Smooth muscle cell (in vitro differentiated cells): ENCODE data around the gene HOXB5. TPM values are rescaled to one million over a fixed set of nuclear protein-coding genes. Genes with fewer than 3 reads are reported as not detected.

Experiments used
- DNase-seq: peaks from one replicate; lab custom pipeline; 2025; ENCODE audit not compliant: unreplicated experiment; lab: John Stamatoyannopoulos, UW
- H2AFZ ChIP-seq: fragments of 200-600 bp; sonication (generic); 2 replicates; pipeline ENCODE4 v1.6.0; 2016; ENCODE audit warnings: antibody characterized with exemption, low read depth, mild to moderate bottlenecking
- H3F3A ChIP-seq: fragments of 200-600 bp; sonication (generic); 2 replicates; pipeline ENCODE4 v1.6.0; 2017; ENCODE audit warnings: antibody characterized with exemption, low read depth
- H3K27ac ChIP-seq: fragments of 200-600 bp; sonication (generic); 2 replicates; pipeline ENCODE4 v1.5.1; 2016; ENCODE audit warnings: low read depth, mild to moderate bottlenecking
- H3K27me3 ChIP-seq: fragments of 200-600 bp; sonication (generic); 2 replicates; pipeline ENCODE4 v1.6.1; 2016; ENCODE audit warnings: low read depth, mild to moderate bottlenecking
- H3K36me3 ChIP-seq: fragments of 200-600 bp; sonication (generic); 2 replicates; pipeline ENCODE4 v1.5.1; 2016; ENCODE audit warnings: low read depth
- H3K4me1 ChIP-seq: fragments of 200-600 bp; sonication (generic); 2 replicates; pipeline ENCODE4 v1.5.1; 2016; ENCODE audit warnings: low read depth
- H3K4me2 ChIP-seq: fragments of 200-600 bp; sonication (generic); 2 replicates; pipeline ENCODE4 v1.6.0; 2016; ENCODE audit warnings: mild to moderate bottlenecking
- H3K4me3 ChIP-seq: fragments of 200-600 bp; sonication (generic); 2 replicates; pipeline ENCODE4 v1.5.1; 2016; ENCODE audit warnings: mild to moderate bottlenecking
- H3K79me2 ChIP-seq: fragments of 200-600 bp; sonication (generic); 2 replicates; pipeline ENCODE4 v1.6.0; 2016; ENCODE audit warnings: low read depth, mild to moderate bottlenecking
- H3K9ac ChIP-seq: fragments of 200-600 bp; sonication (generic); 2 replicates; pipeline ENCODE4 v1.6.0; 2016; ENCODE audit warnings: low read depth
- H3K9me3 ChIP-seq: fragments of 200-600 bp; sonication (generic); replicated peaks from 2 replicates; pipeline ENCODE4 v1.5.1; 2016; ENCODE audit warnings: low read depth
- H4K20me1 ChIP-seq: fragments of 200-600 bp; sonication (generic); 2 replicates; pipeline ENCODE4 v1.6.0; 2016; ENCODE audit warnings: low read depth
- WGBS: methylation state at CpG from one replicate; pipeline ENCODE4 v1.1.7; 2016; ENCODE audit warnings: low lambda C conversion rate; 5-methylcytosine and 5-hydroxymethylcytosine counted together
- polyA plus RNA-seq: library from polyadenylated mRNA; unstranded; fragments of >200 nt; fragmentation: Nextera tagmentation; extraction: Ambion mirVana; gene quantifications from 2 replicates; pipeline ENCODE4 v1.2.1, GENCODE V29; 2016
- total RNA-seq: library from RNA; depleted of rRNA; stranded (reverse); fragments of >200 nt; gene quantifications from 2 replicates; pipeline ENCODE4 v1.2.3, GENCODE V29; 2014
- TF ChIP-seq, protein P1 (sequence below): fragments of 200-600 bp; sonication (generic); IDR thresholded peaks from 2 replicates; pipeline ENCODE4 v1.5.1; 2017; ENCODE audit warnings: borderline replicate concordance, mild to moderate bottlenecking, antibody characterized with exemption; ENCODE audit not compliant: insufficient read depth, poor library complexity, severe bottlenecking

Gene HOXB5
- total and polyA plus RNA-seq, 2 experiments from 2014 or later, result 0.49 to 1.8 TPM

DNA sequence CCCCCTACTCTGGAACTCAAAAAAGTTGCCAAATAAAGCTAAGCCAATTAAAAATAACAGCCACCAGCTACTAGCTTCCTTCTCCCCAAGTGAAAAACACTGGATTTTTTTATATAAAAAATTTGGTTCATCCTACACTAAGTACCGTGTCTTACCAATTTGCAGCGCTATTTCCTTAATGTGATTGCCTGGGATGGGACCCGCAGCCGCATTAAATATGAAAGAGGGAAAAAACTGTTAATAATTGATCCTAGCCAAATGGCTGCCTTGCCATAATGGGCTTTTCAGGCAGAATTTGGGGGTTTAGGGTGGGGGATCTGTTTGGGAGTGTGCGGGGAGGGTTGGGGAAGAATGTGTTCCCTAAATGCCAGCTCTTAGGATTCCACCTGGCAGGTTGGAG is 30.5 kb upstream of the HOXB5 start:
- peaks cover 94% of the 10 kb centered on the region for H3K27me3 ChIP-seq
- peak overlapping the region; percentile 78 for H3K4me3 ChIP-seq
- H4K20me1 ChIP-seq, result peaks cover 56% of the 10 kb centered on the region
- H3K4me1 ChIP-seq, result peaks cover 15% of the 10 kb centered on the region
- peak overlapping the region; percentile 99 for H3K4me2 ChIP-seq
- peaks cover 38% of the 10 kb centered on the region for H3K79me2 ChIP-seq
- TF ChIP-seq, protein P1, sequence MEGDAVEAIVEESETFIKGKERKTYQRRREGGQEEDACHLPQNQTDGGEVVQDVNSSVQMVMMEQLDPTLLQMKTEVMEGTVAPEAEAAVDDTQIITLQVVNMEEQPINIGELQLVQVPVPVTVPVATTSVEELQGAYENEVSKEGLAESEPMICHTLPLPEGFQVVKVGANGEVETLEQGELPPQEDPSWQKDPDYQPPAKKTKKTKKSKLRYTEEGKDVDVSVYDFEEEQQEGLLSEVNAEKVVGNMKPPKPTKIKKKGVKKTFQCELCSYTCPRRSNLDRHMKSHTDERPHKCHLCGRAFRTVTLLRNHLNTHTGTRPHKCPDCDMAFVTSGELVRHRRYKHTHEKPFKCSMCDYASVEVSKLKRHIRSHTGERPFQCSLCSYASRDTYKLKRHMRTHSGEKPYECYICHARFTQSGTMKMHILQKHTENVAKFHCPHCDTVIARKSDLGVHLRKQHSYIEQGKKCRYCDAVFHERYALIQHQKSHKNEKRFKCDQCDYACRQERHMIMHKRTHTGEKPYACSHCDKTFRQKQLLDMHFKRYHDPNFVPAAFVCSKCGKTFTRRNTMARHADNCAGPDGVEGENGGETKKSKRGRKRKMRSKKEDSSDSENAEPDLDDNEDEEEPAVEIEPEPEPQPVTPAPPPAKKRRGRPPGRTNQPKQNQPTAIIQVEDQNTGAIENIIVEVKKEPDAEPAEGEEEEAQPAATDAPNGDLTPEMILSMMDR, result no peak
- no peaks in the 10 kb centered on the region for H3F3A ChIP-seq
- no peaks in the 10 kb centered on the region for H3K36me3 ChIP-seq
- no peak overlapping the region for H3K9ac ChIP-seq
- WGBS, result 29% methylated on average over 5 of the region's 5 CpGs
- no peak for DNase-seq
- no peak overlapping the region for H2AFZ ChIP-seq
- no peaks in the 10 kb centered on the region for H3K9me3 ChIP-seq
- no peak overlapping the region for H3K27ac ChIP-seq

DNA sequence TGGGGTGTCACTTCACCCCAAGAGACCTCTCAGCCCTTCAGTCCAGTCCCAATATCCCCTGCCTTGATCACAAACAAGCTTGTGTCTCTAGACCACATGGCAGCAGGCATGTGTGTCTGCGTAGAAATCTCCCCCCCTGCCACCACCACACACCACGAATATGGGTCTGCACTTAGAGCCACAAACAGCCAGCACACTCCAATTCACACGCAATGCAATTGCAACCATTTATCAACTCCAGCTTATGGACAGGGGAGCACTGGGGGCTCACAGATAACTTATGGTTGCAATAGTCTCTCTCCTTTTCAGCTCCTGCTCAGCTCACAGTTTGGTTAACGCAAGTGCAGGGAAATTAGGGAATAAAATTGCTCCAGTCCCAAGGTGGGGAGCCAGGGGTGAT is 30.0 kb upstream of the HOXB5 start:
- peaks cover 38% of the 10 kb centered on the region for H3K79me2 ChIP-seq
- H3K36me3 ChIP-seq, result no peaks in the 10 kb centered on the region
- H3K4me2 ChIP-seq, result peak overlapping the region; percentile 99
- H3K27ac ChIP-seq, result no peak overlapping the region
- peaks cover 56% of the 10 kb centered on the region for H4K20me1 ChIP-seq
- H3K27me3 ChIP-seq, result peaks cover 93% of the 10 kb centered on the region
- TF ChIP-seq, protein P1, result no peak
- no peak overlapping the region for H3K4me3 ChIP-seq
- 27% methylated on average over 4 of the region's 4 CpGs for WGBS
- no peak overlapping the region for H3K9ac ChIP-seq
- peaks cover 15% of the 10 kb centered on the region for H3K4me1 ChIP-seq
- H3K9me3 ChIP-seq, result no peaks in the 10 kb centered on the region
- H2AFZ ChIP-seq, result no peak overlapping the region
- no peaks in the 10 kb centered on the region for H3F3A ChIP-seq
- DNase-seq, result no peak

DNA sequence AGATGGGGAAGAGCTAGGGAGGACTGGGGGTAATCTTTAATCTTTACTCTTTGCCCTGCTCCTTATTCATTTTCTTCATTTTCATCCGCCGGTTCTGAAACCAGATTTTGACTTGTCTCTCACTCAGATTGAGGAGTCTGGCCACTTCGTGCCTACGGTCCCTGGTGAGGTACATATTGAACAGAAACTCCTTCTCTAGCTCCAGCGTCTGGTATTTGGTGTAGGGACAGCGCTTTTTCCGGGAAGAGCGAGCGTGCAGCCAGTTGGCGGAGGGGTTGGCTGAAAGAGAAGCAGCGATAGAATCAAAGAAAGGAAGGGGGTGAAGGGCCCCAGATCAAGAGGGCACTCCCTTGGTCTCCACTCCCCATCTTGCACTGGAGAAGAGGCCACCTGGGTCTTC is 29.3 kb upstream of the HOXB5 start:
- Histone ChIP-seq H3K4me3 (no peak overlapping the region), H4K20me1 (peaks cover 61% of the 10 kb centered on the region), H3K4me1 (peaks cover 15% of the 10 kb centered on the region), H3F3A (no peaks in the 10 kb centered on the region), H3K9ac (no peak overlapping the region), H3K27ac (no peak overlapping the region), H3K9me3 (no peaks in the 10 kb centered on the region), H3K27me3 (peaks cover 92% of the 10 kb centered on the region), H3K4me2 (peak overlapping the region; percentile 99), H3K36me3 (no peaks in the 10 kb centered on the region), H2AFZ (no peak overlapping the region), H3K79me2 (peaks cover 44% of the 10 kb centered on the region)
- no peak for DNase-seq
- 40% methylated on average over 11 of the region's 11 CpGs for WGBS
- TF ChIP-seq, protein P1, result no peak

DNA sequence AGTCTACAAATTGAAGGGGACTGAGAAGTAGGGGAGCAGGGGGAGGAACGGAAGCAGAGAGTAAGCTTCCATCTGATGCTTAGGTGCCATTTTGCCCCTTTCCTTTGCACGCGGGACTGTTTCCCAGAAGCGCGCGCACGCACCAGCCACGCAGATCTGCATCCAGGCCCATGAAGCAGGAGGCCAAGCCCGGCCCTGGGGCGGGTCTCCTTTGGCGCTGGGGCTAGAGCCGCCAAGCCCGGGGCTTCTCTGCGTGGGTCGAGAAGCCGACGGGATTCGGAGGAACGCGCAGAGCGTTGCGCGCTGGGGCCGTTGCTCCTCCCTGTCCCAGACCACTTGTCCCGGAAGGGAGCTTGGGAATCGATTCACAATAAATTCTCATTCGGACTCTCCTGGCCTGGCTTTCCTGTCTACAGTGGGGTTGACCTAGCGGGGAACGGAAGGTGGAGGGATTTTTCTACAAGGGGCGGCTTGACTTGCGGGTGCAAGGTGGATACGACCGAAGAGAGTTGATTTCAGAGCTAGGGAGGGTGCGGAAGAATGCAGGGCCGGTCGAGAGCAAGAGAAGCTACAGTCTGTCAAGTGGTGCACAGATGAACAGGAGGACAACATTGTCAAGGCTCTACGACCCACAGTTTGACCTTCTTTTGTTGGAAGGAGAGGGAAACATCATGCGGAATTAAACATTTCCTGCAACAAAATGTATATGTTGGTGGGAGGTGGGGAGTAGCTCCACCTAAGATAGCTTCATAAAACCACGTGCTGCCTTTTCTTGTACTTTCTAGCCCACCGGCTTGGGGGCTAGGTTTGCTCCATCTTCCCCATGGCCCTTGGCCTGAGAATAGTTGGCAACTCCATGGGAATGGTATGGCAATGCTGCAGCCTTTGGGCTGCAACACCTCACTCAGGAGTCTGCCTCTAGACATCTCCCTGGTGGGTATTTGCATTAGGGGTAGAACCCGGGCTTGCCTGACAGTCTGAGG is 28.1 kb upstream of the HOXB5 start:
- Histone ChIP-seq H3K79me2 (peaks cover 50% of the 10 kb centered on the region), H3K9ac (no peak overlapping the region), H3K36me3 (no peaks in the 10 kb centered on the region), H3F3A (no peaks in the 10 kb centered on the region), H3K4me3 (no peak overlapping the region), H3K4me1 (peaks cover 15% of the 10 kb centered on the region), H4K20me1 (peaks cover 73% of the 10 kb centered on the region), H3K9me3 (no peaks in the 10 kb centered on the region), H3K27me3 (peaks cover 92% of the 10 kb centered on the region), H3K4me2 (peak overlapping the region; percentile 91), H2AFZ (no peak overlapping the region), H3K27ac (peak overlapping the region; percentile 66)
- TF ChIP-seq, protein P1, result no peak
- no peak for DNase-seq
- 28% methylated on average over 40 of the region's 41 CpGs for WGBS
